Activated CD8-positive, alpha-beta memory T cell treated with anti-CD3 and anti-CD28 coated beads for 1 hour (primary cell): ENCODE results near the gene MYH10.

Source experiments
- DNase-seq, 2 donors: peaks; one replicate each; pipeline ENCODE4 v3.0.0-alpha.2; 2020; ENCODE audit warnings: low read depth in 1 of 2; ENCODE audit errors: extremely low read depth in 1 of 2

Gene MYH10

DNA sequence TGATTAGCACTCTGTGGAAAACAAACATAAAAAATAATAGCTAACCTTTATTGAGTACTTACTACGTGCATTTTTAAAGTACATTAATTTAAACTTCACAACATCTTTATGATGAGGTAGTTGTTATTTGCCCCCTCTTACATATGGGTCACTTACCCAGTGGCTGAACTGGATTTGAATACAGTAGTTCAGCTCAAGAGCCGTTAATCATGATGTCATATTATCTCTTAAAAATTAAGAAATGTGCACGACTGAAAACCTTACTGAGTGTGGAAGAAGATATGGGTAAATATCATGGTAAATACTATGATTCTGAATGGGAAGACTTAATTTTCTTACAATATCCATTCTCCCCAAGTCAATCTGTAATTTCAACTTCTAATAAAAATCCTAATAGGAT is 177.2 kb downstream of the MYH10 start:
- DNase-seq, result no peak

DNA sequence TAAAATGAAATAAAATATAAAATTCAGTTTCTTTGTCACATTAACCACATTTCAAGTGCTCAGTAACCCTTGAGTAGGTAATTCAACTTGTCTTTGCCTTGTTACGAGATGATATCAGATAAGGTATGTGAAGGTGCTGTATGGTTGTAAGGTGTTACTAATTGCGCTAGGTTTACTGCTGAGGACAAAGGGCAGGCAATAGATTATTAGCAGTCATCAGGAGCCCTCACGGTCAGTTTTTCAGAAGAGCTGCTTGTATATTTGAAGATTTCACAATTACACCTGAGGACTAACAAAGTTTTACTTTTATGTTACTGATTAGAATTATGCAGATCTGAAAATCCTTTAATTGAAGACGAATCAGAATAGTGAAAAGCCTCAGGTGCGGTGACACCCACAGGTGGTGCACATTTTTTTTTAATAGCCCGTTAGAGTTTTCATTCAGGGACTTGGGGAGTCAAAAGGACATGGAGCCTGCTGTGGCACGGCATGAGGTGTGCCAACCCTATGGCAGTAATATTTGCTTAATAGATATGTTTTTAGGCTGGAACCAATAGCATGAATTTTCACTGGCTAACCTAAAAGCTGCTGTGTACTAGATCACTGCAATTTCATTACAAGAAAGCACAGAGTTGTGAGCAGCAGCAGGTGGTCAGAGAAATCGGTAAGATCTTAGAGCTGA is 178.5 kb downstream of the MYH10 start:
- DNase-seq, result no peak

DNA sequence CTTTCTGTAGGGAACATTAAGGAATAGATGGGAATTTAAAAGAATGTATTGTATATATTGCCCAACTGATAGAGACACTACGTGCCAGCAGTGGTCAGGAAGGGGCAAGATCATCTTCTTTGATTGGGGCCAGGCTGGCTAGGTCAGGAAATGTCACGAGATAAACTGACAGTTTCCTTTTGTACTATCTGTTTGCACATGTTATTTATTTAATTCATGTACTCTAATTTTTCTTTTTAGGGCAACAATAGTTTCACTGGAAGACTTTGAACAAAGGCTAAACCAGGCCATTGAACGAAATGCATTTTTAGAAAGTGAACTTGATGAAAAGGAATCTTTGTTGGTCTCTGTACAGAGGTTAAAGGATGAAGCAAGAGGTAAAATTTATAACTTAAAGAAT is 182.2 kb downstream of the MYH10 start:
- no peak for DNase-seq

DNA sequence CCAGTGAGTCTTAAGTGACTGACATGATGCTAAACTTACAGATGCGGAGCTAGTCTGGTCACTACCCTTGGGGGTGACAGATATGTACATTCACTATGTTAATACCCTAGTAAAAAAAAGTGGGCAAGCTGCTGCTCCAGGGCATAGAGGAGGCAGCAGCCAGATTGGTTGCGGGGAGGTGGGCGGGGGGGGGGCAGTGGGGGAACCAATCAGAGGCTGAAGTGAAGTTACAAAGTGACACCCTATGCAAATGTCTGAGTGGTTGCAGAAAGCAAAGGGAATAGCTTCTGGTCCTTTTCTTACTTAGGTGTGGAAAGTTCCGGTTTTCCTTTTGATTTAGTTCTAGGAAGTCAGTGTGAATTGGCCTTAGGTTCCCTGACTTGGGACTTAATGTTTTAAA is 182.7 kb downstream of the MYH10 start:
- DNase-seq, result no peak

DNA sequence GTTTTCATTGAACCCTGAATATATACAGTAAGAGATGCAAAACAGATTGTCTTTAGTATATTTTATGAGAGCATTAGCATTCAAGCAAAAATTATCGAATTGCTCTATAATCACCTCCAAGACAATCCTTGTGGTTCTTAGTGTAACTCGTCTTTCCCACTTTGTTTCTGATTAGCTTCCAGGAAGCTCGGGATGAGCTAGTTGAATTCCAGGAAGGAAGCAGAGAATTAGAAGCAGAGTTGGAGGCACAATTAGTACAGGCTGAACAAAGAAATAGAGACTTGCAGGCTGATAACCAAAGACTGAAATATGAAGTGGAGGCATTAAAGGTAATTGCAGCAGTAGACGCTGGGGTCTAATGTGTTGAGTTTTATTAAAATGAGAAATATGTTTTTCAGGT is 185.0 kb downstream of the MYH10 start:
- no peak for DNase-seq

DNA sequence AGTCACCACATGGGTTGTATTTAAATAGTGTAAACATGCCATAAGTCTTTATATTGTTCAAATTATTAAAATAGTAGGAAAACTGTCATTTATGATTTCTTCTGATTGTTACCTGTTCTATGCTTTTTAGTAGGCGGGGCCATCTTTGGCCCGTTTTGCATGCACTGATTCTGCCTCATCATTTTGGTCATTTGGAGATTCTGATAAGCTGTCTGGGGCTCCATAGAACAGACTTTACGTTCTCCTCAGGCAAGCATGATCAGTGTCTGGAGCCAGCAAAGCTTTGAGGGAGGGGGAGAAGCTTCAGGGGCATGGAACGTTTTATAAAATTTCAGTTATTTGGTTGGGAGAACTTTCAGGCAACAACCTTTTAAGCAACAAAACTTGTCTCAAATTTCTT is 186.0 kb downstream of the MYH10 start:
- DNase-seq, result no peak

DNA sequence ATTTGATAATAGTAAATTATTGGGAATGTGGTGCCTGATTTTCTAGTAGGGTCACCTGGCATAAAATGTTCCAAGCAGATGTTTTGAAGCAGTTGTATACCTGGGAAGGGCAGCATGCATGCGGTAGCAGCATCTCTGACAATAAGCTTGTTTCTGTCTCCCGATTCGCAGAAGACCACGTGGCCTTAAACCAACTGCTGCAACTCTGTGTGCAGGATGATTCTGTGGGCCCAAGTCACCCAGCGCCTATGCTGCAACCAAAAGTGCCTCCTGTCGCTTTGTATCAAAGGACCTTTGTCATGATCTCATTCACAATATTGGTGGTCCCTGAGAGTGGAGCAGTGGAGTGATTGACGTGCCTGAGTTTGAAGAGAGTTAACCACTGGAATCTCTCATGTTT is 186.8 kb downstream of the MYH10 start:
- no peak for DNase-seq

DNA sequence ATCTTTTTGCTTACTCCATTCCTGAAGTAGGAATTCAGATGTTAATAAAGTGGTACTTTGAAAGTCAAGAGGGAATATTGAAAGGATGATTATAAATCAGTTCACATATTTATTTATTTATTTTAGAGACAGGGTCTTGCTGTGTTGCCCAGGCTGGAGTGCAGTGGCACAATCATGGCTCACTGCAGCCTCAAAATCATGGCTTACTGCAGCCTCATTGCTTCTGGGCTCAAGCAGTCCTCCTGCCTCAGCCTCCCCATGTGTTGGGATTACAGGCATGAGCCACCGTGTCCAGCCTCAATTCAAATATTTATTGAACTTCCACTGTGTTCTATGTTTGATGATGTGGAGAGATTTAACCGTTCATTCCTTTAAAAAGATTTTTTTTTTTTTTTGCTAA is 188.2 kb downstream of the MYH10 start:
- no peak for DNase-seq

DNA sequence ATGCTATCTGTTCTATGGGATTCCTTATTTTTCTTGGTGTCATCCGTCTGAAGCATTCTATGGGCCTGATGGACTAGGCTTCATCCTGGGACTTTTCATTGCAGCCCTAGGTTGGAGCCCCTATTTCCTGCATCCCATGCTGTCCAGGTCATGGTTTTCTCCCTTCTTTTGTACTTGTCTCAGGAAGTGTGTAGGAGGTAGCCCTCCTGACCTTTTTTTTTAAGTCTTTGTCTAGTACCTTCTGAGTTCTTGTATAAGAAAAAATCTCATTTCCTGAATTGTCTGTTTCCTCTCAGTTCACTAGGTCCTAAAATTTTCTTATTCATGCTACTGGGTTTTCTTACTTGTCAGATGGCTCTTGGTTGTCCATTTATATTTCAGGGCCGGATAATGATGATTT is 188.8 kb downstream of the MYH10 start:
- DNase-seq, result no peak

DNA sequence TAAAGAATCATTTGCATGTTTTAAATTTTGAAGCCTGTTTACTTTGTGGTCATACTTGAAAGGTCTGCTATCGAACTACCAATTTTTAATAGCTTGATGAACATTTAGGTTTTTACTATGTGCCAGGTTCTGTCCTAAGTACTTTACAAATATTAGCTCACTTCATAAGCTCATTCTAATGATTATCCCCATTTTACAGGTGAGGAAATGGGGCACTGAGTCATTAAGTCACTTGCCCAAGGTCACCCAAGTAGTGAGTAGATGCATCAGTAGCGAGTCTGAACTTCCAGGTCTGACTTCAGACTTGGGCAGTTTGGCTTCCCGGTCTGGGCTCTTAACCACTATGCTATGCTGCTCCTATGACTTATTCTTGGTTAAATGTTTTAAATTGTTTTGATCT is 190.8 kb downstream of the MYH10 start:
- no peak for DNase-seq

DNA sequence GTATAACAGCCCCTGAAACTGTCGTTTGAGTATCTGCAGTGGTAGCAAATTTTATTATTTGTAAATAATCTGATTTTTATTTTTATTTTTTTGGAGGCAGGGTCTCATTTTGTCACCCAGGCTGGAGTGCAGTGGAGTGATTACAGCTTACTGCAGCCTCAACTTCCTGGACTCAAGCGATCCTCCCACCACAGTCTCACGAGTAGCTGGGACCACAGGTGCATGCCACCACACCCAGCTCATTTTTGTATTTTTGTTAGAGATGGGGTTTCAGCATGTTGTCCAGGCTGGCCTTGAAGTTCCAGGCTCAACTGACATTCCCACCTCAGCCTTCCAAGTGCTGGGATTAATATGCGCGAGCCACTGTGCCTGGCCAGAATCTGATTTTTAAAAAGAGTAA is 192.1 kb downstream of the MYH10 start:
- DNase-seq, result no peak

DNA sequence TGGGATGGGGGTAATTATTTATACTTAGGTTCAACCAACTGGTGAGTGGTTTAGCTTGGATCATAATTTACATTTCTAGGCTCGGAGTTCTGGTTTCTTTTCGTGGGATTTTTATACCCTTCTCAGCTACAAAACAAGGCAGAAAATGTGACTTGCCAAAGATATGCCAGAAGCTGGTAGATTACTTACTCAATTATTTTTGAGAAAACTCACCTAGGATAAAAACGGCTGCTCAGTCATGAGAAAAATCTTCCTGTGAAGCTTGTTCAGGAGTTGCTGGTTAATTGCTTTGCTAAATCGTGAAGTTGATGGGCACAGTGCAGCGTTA is 193.7 kb downstream of the MYH10 start:
- DNase-seq, result no peak

DNA sequence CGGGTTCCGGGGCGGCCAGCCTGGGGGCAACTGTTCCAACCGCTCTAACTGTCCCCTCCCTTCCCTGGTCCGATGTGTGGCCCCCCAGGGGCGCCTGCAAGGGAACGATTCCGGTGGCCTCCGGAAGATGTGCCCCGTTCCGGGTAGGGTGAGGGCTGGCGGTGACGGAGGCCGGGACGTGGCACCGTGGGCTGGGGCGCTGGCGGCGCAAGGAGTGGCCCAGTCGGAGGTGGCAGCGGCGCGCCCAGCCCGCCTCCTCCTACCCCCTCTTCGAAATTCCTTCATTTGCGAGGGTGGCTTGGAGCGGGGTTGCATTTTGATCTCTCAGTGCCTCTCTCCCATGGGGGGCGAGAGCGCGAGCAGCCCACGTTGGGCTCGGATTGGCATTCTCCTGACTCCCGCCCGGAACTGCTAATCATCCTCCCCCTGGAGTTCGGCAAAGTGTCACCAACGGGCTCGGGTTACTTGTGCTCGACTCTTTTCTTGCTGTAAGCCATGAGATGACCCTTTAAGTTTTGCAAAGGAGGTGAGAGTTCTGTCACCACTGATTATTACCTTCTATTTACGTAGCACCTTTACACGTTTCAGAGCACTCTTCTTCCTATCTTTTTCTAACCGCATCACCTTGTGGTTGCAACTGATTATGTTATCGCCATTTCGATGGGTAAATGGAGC is 194.2 kb downstream of the MYH10 start:
- peak in 1 of 2 donors; percentile 40 for DNase-seq

DNA sequence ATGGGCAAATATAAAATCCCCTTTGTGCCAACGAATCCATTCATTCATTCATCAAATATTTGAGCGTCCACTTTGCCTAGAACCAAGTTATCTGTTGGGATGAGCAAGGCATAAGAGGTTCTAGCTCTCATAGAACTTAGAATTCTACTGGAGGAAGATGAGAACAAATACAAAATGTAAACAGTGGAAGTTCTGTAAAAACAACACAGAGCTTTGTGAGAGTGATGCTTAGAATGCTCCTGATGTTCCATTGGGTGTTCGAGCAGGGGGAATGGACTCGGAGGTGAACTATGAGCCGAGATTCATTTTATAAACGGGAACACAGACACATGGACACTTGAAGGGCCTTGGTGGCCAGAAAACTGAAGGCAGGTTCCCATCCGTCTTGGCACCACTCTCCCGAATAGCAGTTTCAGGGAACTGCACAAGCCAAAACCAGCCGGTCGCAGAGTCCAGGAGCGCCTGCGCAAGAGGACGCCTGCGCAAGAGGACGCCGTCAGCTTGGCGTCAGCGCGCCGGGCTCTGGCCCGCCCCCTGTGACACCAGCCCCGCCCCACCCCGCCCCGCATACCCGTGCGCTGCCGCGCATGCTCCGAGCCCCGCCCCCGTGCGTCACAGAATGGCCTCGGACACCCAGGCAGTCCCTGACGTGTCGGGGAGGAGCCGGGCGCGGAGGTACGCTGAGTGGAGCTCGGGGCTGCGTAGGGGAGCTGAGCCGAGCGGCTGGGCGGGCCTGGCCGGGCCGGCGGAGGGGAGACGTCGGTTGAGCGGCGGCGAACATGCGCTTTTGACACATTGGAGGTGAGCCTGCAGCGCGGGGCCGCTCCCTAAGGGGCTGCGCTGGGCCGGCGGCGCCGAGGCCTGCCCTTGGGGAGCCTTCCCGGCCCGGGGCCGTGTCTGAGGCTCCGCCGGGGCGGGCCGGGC is 195.0 kb downstream of the MYH10 start, which contains the start of gene NDEL1:
Gene NDEL1 (plus strand): TSS at position 640 of the 924 bp plus-strand sequence. CDS start 8,388 bp downstream, outside the sequence.
- peak; percentile 97 to 100 for DNase-seq

DNA sequence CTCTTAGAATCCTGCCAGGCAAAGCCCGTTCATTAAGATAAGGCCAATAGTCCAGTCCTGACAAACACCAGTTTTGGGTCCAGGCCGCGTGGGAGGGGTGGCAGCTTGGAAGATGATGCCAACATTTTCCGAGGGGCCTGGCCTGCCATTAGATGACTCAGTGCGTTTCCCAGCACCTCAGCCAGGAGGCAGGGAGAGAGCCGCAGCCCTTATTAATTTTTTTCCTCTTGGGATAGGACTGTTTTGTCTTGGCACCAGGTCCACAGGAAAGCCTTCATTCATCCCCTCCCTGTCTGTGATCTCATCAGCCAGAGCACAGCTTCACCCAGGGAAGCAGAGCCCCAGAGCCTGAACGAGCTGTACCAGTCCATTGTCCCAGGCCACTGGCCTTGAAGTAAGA is 199.6 kb downstream of the MYH10 start:
- DNase-seq, result no peak

DNA sequence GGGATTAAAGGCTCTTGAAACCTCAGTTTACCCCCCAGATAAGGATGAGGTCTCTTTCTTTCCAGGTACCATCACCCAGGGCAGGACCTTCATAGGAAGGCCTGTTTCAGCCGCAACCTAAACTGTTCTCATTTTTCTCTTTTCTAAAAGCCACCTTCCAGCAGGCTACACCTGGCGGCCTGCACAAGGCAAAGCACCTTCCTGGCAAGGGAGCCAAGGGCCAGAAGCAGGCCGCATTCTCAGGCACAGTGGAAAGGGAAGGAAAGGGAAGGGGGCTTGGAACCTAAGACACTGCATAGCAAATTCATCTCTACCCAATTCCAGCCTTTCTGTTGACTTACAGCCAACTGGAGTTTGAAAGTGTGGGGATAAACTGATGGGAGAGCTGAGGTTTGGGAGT is 203.7 kb downstream of the MYH10 start:
- no peak for DNase-seq

DNA sequence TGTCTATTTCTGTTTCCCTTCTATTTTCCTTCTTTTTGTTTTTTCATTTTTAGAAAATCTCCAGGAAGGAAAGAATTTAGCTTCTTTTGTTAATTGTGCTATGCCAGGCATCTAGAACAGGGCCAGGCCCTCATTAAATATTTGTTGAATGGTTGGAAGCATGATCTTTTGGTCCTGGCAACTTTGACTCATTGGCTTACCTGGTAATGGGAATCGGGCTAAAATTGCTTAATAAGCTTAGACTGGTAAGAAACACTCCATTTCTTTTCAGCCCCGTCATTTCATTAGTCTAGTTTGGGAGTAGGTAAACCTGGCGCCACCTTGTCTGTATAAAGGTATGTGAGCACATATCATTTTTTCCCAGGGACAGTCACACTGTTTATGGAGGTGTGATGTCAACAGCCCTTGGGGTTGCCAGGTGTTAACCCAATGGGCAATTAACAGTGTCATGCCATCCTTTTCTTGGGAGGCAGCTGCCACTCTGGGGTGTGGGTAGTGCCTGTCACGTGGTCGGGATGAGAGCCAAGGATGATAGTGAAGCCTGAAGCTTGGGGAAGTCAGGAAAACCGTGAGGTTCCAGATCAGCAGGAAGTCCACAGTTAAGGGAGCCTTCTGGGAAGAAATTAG is 204.3 kb downstream of the MYH10 start:
- DNase-seq, result no peak
